Endothelial cell of umbilical vein (primary cell): ENCODE data around the gene NUDT10. TPM values are rescaled to one million over a fixed set of nuclear protein-coding genes. Genes with fewer than 3 reads are reported as not detected.

Experiments used
- BruUV-seq: library from RNA; stranded (reverse); fragments of 400-500 nt; replicated peaks from 2 replicates; lab custom pipeline; 2021; lab: Mats Ljungman, UMichigan
- CTCF ChIA-PET: fragments of 300-600, 350-600 bp; sonication (Branson Sonifier 250); formaldehyde crosslinking; loops from one replicate; lab custom pipeline; 2021; ENCODE audit warnings: antibody characterized with exemption, inconsistent platforms; lab: Charles Lee
- POLR2A ChIA-PET: fragments of 300-600, 350-600 bp; sonication (Branson Sonifier 250); formaldehyde crosslinking; loops from one replicate; lab custom pipeline; 2021; ENCODE audit warnings: antibody characterized with exemption, inconsistent platforms; lab: Charles Lee
- DNase-seq: peaks from one replicate; pipeline ENCODE4 v3.0.0-alpha.2; 2011; ENCODE audit warnings: low read depth, low spot score
- FAIRE-seq: peaks from 2 replicates; lab custom pipeline; 2011; peaks lifted over from hg19 to GRCh38; lab: Jason Lieb, UNC
- H2AFZ ChIP-seq: 2 replicates; pipeline ENCODE4 v1.6.0; 2012; ENCODE audit warnings: low read depth, low read length, control low read depth, inconsistent platforms
- H3K27ac ChIP-seq: 2 replicates; pipeline ENCODE4 v1.5.1; 2011; ENCODE audit warnings: low read depth, mild to moderate bottlenecking, control low read depth, low read length, moderate library complexity; ENCODE audit not compliant: insufficient read depth
- H3K27me3 ChIP-seq, 2 experiments: 2 replicates each; pipeline versions ENCODE4 v1.6.0 to v1.6.1; 2011; ENCODE audit warnings: low read length in 2 of 2, mixed read lengths in 1 of 2; ENCODE audit not compliant: control insufficient read depth in 2 of 2, insufficient read depth in 2 of 2
- H3K36me3 ChIP-seq, 2 experiments: 2 replicates in 1 of 2; 3 replicates in 1 of 2; pipeline ENCODE4 v1.5.1; 2011; ENCODE audit warnings: low read length in 2 of 2, mild to moderate bottlenecking in 1 of 2, moderate library complexity in 1 of 2; ENCODE audit not compliant: control insufficient read depth in 2 of 2, insufficient read depth in 2 of 2; ENCODE audit errors: extremely low read depth in 1 of 2
- H3K4me1 ChIP-seq: 3 replicates; pipeline ENCODE4 v1.5.1; 2011; ENCODE audit warnings: mild to moderate bottlenecking, low read length; ENCODE audit not compliant: control insufficient read depth, insufficient read depth; ENCODE audit errors: extremely low read depth
- H3K4me2 ChIP-seq: 2 replicates; pipeline ENCODE4 v1.6.1; 2011; ENCODE audit warnings: low read length, control low read depth, mixed read lengths; ENCODE audit not compliant: insufficient read depth
- H3K4me3 ChIP-seq, 3 experiments: fragments of 200-600 bp in 1 of 3; sonication (generic), shearing (Covaris generic) in 1 of 3; replicated peaks in 1 of 3; 2 replicates each; pipeline ENCODE4 v1.5.1; 2011 to 2016; ENCODE audit warnings: control low read depth in 3 of 3, low read length in 3 of 3, mild to moderate bottlenecking in 2 of 3, inconsistent platforms in 1 of 3, low read depth in 1 of 3, moderate library complexity in 1 of 3; ENCODE audit not compliant: insufficient read depth in 1 of 3
- H3K79me2 ChIP-seq: 2 replicates; pipeline ENCODE4 v1.6.0; 2012; ENCODE audit warnings: low read length, inconsistent platforms; ENCODE audit not compliant: control insufficient read depth, insufficient read depth
- H3K9ac ChIP-seq: replicated peaks from 2 replicates; pipeline ENCODE3; 2011; ENCODE audit warnings: low read length, control low read depth; ENCODE audit not compliant: insufficient read depth; ENCODE audit errors: extremely low read depth
- H3K9me1 ChIP-seq: replicated peaks from 3 replicates; pipeline ENCODE4 v1.6.0; 2011; ENCODE audit warnings: mild to moderate bottlenecking, low read length; ENCODE audit not compliant: control insufficient read depth, insufficient read depth; ENCODE audit errors: extremely low read depth
- H3K9me3 ChIP-seq: replicated peaks from 2 replicates; pipeline ENCODE4 v1.5.1; 2012; ENCODE audit warnings: low read length, inconsistent platforms; ENCODE audit not compliant: control insufficient read depth, insufficient read depth
- H4K20me1 ChIP-seq: replicated peaks from 2 replicates; pipeline ENCODE3; 2011; ENCODE audit warnings: mild to moderate bottlenecking, low read length; ENCODE audit not compliant: control insufficient read depth, insufficient read depth; ENCODE audit errors: extremely low read depth
- CTCF ChIP-seq, 2 donors: IDR thresholded peaks; 1 replicate in 1 of 2; 2 replicates in 1 of 2; pipeline ENCODE4 v1.5.1; 2011; ENCODE audit warnings: low read length in 2 of 2, mild to moderate bottlenecking in 2 of 2, moderate library complexity in 2 of 2, control low read depth in 1 of 2, inconsistent platforms in 1 of 2, low read depth in 1 of 2; ENCODE audit not compliant: insufficient read depth in 1 of 2; ENCODE audit errors: extremely low read depth in 1 of 2
- EZH2 ChIP-seq: IDR thresholded peaks from 2 replicates; pipeline ENCODE4 v1.6.1; 2012; ENCODE audit warnings: borderline replicate concordance, low read depth, mild to moderate bottlenecking, moderate library complexity, low read length, inconsistent platforms; ENCODE audit not compliant: severe bottlenecking
- FOS ChIP-seq: IDR thresholded peaks from 2 replicates; pipeline ENCODE4 v1.6.1; 2011; ENCODE audit warnings: mild to moderate bottlenecking, low read length, moderate library complexity, borderline replicate concordance; ENCODE audit not compliant: insufficient read depth
- GATA2 ChIP-seq: IDR thresholded peaks from 2 replicates; pipeline ENCODE4 v1.7.0; 2011; ENCODE audit warnings: low read depth, mild to moderate bottlenecking, moderate library complexity, mixed read lengths, low read length; ENCODE audit not compliant: insufficient read length, insufficient read depth
- JUN ChIP-seq: IDR thresholded peaks from 2 replicates; pipeline ENCODE4 v1.6.1; 2011; ENCODE audit warnings: borderline replicate concordance, low read depth; ENCODE audit not compliant: insufficient read length, insufficient read depth
- MAX ChIP-seq: IDR thresholded peaks from 2 replicates; pipeline ENCODE4 v1.6.1; 2011; ENCODE audit not compliant: insufficient read depth, insufficient read length
- MYC ChIP-seq: IDR thresholded peaks from one replicate; pipeline ENCODE4 v1.6.1; 2011; ENCODE audit warnings: mild to moderate bottlenecking, low read depth, low read length
- POLR2A ChIP-seq: IDR thresholded peaks from 2 replicates; pipeline ENCODE4 v1.6.1; 2012; ENCODE audit warnings: low read depth, mild to moderate bottlenecking, control low read depth, low read length
- POLR2AphosphoS5 ChIP-seq: IDR thresholded peaks from 2 replicates; pipeline ENCODE4 v1.6.1; 2012; ENCODE audit warnings: low read depth, mild to moderate bottlenecking, control low read depth, low read length, moderate library complexity; ENCODE audit not compliant: insufficient read depth
- dilution Hi-C: fragments of 300-500 bp; cut with MboI; formaldehyde crosslinking; loops from one replicate; pipeline ENCODE4 v1.15.0; 2019; ENCODE audit warnings: low sequenced_read_pairs; ENCODE audit not compliant: extremely low pct_ligation_motif_present
- intact Hi-C: fragments of 100-400 bp; cut with micrococcal nuclease; formaldehyde crosslinking; loops from one replicate; pipeline ENCODE4 v1.10.0; 2022
- polyA plus RNA-seq, 4 experiments: library from polyadenylated mRNA; depleted of rRNA in 3 of 4; stranded (reverse) in 3 of 4; unstranded in 1 of 4; fragments of >200 nt; gene quantifications; 2 replicates each; pipeline versions ENCODE4 v1.2.1 to v1.2.3, GENCODE V29; 2011 to 2012; ENCODE audit warnings: missing spikeins in 1 of 4
- total RNA-seq: library from RNA; stranded (reverse); gene quantifications from 2 replicates; pipeline ENCODE4 v1.2.3, GENCODE V29; 2021

Gene NUDT10
- total and polyA plus RNA-seq, 2 donors (not counting 3 experiments of a cell fraction or from before 2014, with no cell fraction given), result 0.22 TPM; not detected in 1

GRCh38 chrX:51376672-51377071 is 44.0 kb downstream of the NUDT10 start:
- FAIRE-seq, result no peak

More at GRCh38 chrX:51376672-51377071, 44.0 kb downstream of the NUDT10 start:
- POLR2A ChIA-PET, result no interaction called here
- CTCF ChIA-PET, result no interaction called here
- H3K27ac ChIP-seq, result no peak overlapping the region
- no peak overlapping the region for H3K9ac ChIP-seq
- H3K4me1 ChIP-seq, result no peaks in the 10 kb centered on the region
- no peak for TF ChIP-seq POLR2A
- TF ChIP-seq GATA2, result no peak
- no peak for TF ChIP-seq MAX
- TF ChIP-seq JUN, result no peak
- no peak for TF ChIP-seq EZH2
- no peak for TF ChIP-seq MYC
- TF ChIP-seq CTCF (IDR thresholded peaks at IDR 0.05; ENCODE audit: extremely low read depth in 1 of 2, insufficient read depth in 1 of 2, low read depth in 1 of 2, low read length in 2 of 2), result no peak
- no peak for TF ChIP-seq FOS
- no peak for TF ChIP-seq POLR2AphosphoS5
- BruUV-seq, result no TSS peak
- H4K20me1 ChIP-seq, result no peaks in the 10 kb centered on the region
- intact Hi-C loops, result no loop called here
- H3K79me2 ChIP-seq, result no peaks in the 10 kb centered on the region
- H3K27me3 ChIP-seq, result no peaks in the 10 kb centered on the region
- no peak overlapping the region for H2AFZ ChIP-seq
- no peaks in the 10 kb centered on the region for H3K36me3 ChIP-seq
- no peaks in the 10 kb centered on the region for H3K9me1 ChIP-seq
- no peak overlapping the region for H3K4me3 ChIP-seq
- no peak for DNase-seq
- no peak overlapping the region for H3K4me2 ChIP-seq
- H3K9me3 ChIP-seq, result no peaks in the 10 kb centered on the region
- dilution Hi-C loops, result no loop called here

Other genes with a start within 250 kb of the NUDT10 start
- 3.7 and 3.9 TPM in 2 replicates for gene NUDT11, start 163.8 kb downstream of the NUDT10 start, total RNA-seq
- 3.5 and 4.3 TPM in 2 replicates for gene NUDT11, start 163.8 kb downstream of the NUDT10 start, polyA plus RNA-seq